Gastrocnemius medialis (tissue), 4 donors: Measurements from ENCODE around the gene CYTH2. TPM values are rescaled to one million over a fixed set of nuclear protein-coding genes. Genes with fewer than 3 reads are reported as not detected.

Experiments used
- ATAC-seq, 2 donors: fragments of 150-250 bp; one replicate each; pipeline ENCODE4 v1.9.1; 2016
- DNase-seq, 2 donors: peaks; one replicate each; pipeline ENCODE4 v3.0.0-alpha.2; 2019
- H3K27ac ChIP-seq, 4 donors: fragments of 200-600 bp; sonication (generic); 1 replicate in 1 of 4; 2 replicates in 3 of 4; pipeline ENCODE4 v1.5.1; 2016 to 2018; ENCODE audit warnings: mild to moderate bottlenecking in 2 of 4, moderate library complexity in 1 of 4
- H3K27me3 ChIP-seq, 3 donors: fragments of 200-600 bp; sonication (generic) in 2 of 3; 1 replicate in 1 of 3; 2 replicates in 2 of 3; pipeline versions ENCODE4 v1.5.1 to v1.6.0; 2016 to 2019; ENCODE audit warnings: mild to moderate bottlenecking in 1 of 3, moderate library complexity in 1 of 3
- H3K36me3 ChIP-seq, 2 donors: fragments of 200-600 bp; sonication (generic) in 1 of 2; one replicate each; pipeline ENCODE4 v1.5.1; 2017 to 2018
- H3K4me1 ChIP-seq, 2 donors: fragments of 200-600 bp; sonication (generic) in 1 of 2; one replicate each; pipeline ENCODE4 v1.5.1; 2016 to 2017; ENCODE audit warnings: mild to moderate bottlenecking in 2 of 2
- H3K4me3 ChIP-seq, 4 donors: fragments of 200-600 bp; sonication (generic) in 3 of 4; 1 replicate in 1 of 4; 2 replicates in 3 of 4; pipeline ENCODE4 v1.5.1; 2016 to 2019; ENCODE audit warnings: mild to moderate bottlenecking in 2 of 4
- H3K9me3 ChIP-seq, 3 donors: fragments of 200-600 bp; sonication (generic) in 2 of 3; 1 replicate in 1 of 3; 2 replicates in 2 of 3; pipeline ENCODE4 v1.5.1; 2016 to 2019
- POLR2A ChIP-seq, 2 donors: fragments of 450-650 bp; IDR thresholded peaks; one replicate each; pipeline ENCODE4 v1.6.1; 2017; ENCODE audit warnings: antibody characterized with exemption in 2 of 2, mild to moderate bottlenecking in 2 of 2, moderate library complexity in 2 of 2
- in situ Hi-C, 4 donors: fragments of 200-750 bp; cut with MboI; loops; one replicate each; pipeline versions ENCODE4 v1.15.0 to v1.8.0; 2017; ENCODE audit warnings: low sequenced_read_pairs in 4 of 4
- intact Hi-C: fragments of 100-400 bp; cut with DNase I; formaldehyde crosslinking; loops from one replicate; pipeline ENCODE4 v1.15.1; 2023; ENCODE audit warnings: low total_unique reads
- total RNA-seq, 4 donors: library from RNA; depleted of rRNA; stranded (reverse); fragments of >200 nt; gene quantifications; one replicate each; pipeline versions ENCODE4 v1.1.0 to v1.2.3, GENCODE V29; 2016
- TF ChIP-seq, protein P1 (sequence below), 5 experiments: fragments of 450-650 bp in 3 of 5; fragments of 200-600 bp in 2 of 5; sonication (generic) in 2 of 5; IDR thresholded peaks in 4 of 5; conservative IDR thresholded peaks in 1 of 5; 1 replicate in 4 of 5; 2 replicates in 1 of 5; pipeline ENCODE4 v1.5.1; 2016 to 2019; ENCODE audit warnings: antibody characterized with exemption in 5 of 5, mild to moderate bottlenecking in 3 of 5, moderate library complexity in 3 of 5

The CYTH2 gene
- total RNA-seq, 4 donors from 2014 or later: 24.3 to 35.2 (median 26.9) TPM

DNA sequence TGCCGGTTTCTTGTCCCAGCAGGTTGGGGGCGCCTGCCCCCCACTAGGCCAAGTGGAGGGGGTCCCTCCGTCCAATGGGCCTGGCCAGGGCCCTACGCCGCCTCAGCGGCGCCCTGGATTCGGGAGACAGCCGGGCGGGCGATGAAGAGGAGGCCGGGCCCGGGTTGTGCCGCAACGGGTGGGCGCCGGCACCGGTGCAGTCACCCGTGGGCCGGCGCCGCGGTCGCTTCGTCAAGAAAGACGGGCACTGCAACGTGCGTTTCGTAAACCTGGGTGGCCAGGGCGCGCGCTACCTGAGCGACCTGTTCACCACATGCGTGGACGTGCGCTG lies 7.6 kb upstream of the CYTH2 start:
- Histone ChIP-seq H3K9me3 (no peaks in the 10 kb centered on the region), H3K36me3 (no peaks in the 10 kb centered on the region), H3K4me1 (no peaks in the 10 kb centered on the region), H3K27me3 (no peaks in the 10 kb centered on the region), H3K27ac (no peak overlapping the region), H3K4me3 (no peak overlapping the region)
- intact Hi-C loops: loop anchor here (10.0 kb wide), 1 partner anchor 1133 kb away; the partner anchor contains the start of gene PRR12
- in situ Hi-C loops: no loop called here
- DNase-seq (no peak), ATAC-seq (no peak)
- no peak for TF ChIP-seq POLR2A (IDR thresholded peaks at IDR 0.05)
- TF ChIP-seq, protein P1, sequence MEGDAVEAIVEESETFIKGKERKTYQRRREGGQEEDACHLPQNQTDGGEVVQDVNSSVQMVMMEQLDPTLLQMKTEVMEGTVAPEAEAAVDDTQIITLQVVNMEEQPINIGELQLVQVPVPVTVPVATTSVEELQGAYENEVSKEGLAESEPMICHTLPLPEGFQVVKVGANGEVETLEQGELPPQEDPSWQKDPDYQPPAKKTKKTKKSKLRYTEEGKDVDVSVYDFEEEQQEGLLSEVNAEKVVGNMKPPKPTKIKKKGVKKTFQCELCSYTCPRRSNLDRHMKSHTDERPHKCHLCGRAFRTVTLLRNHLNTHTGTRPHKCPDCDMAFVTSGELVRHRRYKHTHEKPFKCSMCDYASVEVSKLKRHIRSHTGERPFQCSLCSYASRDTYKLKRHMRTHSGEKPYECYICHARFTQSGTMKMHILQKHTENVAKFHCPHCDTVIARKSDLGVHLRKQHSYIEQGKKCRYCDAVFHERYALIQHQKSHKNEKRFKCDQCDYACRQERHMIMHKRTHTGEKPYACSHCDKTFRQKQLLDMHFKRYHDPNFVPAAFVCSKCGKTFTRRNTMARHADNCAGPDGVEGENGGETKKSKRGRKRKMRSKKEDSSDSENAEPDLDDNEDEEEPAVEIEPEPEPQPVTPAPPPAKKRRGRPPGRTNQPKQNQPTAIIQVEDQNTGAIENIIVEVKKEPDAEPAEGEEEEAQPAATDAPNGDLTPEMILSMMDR (IDR thresholded peaks at IDR 0.05 in 4 of 5, conservative IDR thresholded peaks at IDR 0.05 in 1 of 5): no peak

DNA sequence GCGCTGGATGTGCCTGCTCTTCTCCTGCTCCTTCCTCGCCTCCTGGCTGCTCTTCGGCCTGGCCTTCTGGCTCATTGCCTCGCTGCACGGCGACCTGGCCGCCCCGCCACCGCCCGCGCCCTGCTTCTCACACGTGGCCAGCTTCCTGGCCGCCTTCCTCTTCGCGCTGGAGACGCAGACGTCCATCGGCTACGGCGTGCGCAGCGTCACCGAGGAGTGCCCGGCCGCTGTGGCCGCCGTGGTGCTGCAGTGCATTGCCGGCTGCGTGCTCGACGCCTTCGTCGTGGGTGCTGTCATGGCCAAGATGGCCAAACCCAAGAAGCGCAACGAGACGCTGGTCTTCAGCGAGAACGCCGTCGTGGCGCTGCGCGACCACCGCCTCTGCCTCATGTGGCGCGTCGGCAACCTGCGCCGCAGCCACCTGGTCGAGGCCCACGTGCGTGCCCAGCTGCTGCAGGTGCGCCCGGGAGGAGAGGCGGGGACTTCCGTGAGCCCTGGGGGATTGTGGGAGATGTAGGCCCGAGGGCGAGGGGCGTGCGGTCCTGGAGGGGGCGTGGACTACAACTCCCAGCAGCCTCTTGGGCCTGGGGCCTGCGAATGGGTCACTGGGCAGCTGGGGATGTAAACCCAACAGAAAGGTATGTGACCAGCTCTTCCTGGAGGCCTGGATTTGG lies 7.0 kb upstream of the CYTH2 start:
- no peak overlapping the region for H3K27ac ChIP-seq
- H3K4me3 ChIP-seq: no peak overlapping the region
- intact Hi-C loops (loop anchor here (10.0 kb wide), 1 partner anchor 1133 kb away; the partner anchor contains the start of gene PRR12), in situ Hi-C loops (no loop called here)
- no peaks in the 10 kb centered on the region for H3K36me3 ChIP-seq
- ATAC-seq (no peak), DNase-seq (no peak)
- no peaks in the 10 kb centered on the region for H3K27me3 ChIP-seq
- TF ChIP-seq POLR2A (IDR thresholded peaks at IDR 0.05): no peak
- TF ChIP-seq, protein P1 (IDR thresholded peaks at IDR 0.05 in 4 of 5, conservative IDR thresholded peaks at IDR 0.05 in 1 of 5): no peak
- H3K9me3 ChIP-seq: no peaks in the 10 kb centered on the region
- H3K4me1 ChIP-seq: no peaks in the 10 kb centered on the region

DNA sequence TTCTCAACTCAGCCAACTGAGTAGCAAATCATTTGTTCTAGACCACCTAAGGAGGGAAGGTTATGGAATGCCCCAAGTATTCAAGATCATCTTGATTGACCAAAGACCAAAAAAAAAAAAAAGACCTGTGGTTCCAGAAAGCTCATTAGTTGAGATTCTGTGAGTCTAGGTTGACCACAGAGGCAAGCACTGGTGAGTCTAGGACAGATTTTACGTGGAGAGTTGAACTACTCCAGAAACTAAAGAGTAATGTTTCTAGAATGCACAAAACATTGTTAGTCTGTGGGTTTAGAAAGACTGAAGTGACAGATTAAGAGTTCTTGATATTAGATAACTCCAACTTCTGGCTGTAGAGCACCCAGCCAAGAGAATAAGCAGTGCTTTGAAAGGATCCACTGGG lies 4.0 kb upstream of the CYTH2 start:
- Histone ChIP-seq H3K27ac (no peak overlapping the region), H3K4me3 (no peak overlapping the region), H3K9me3 (no peaks in the 10 kb centered on the region), H3K36me3 (peaks cover 0 to under 1% of the 10 kb centered on the region in 2 donors), H3K4me1 (peaks cover 10 to 13% of the 10 kb centered on the region in 2 donors), H3K27me3 (no peaks in the 10 kb centered on the region)
- TF ChIP-seq, protein P1 (IDR thresholded peaks at IDR 0.05 in 4 of 5, conservative IDR thresholded peaks at IDR 0.05 in 1 of 5): no peak
- no peak for TF ChIP-seq POLR2A (IDR thresholded peaks at IDR 0.05)
- in situ Hi-C loops: no loop called here
- ATAC-seq: no peak
- DNase-seq: no peak
- intact Hi-C loops: loop anchor here (10.0 kb wide), 1 partner anchor 1130 kb away; the partner anchor contains the start of gene PRR12

- H3K27ac ChIP-seq: no peak overlapping the region
- in situ Hi-C loops (no loop called here), intact Hi-C loops (loop anchor here (10.0 kb wide), 1 partner anchor 1128 kb away; the partner anchor contains the start of gene PRR12)
- ATAC-seq (no peak), DNase-seq (no peak)
- H3K4me1 ChIP-seq: peaks cover 14 to 18% of the 10 kb centered on the region in 2 donors
- TF ChIP-seq, protein P1 (IDR thresholded peaks at IDR 0.05 in 4 of 5, conservative IDR thresholded peaks at IDR 0.05 in 1 of 5): no peak
- TF ChIP-seq POLR2A (IDR thresholded peaks at IDR 0.05): no peak
- H3K9me3 ChIP-seq: no peaks in the 10 kb centered on the region
- no peak overlapping the region for H3K4me3 ChIP-seq
- peaks cover 0 to 16% of the 10 kb centered on the region in 2 donors for H3K36me3 ChIP-seq
- no peaks in the 10 kb centered on the region for H3K27me3 ChIP-seq
These were observed 2.4 kb upstream of the CYTH2 start for GRCh38 chr19:48466561-48467325.
